GM19324 (cell line): ENCODE results near the gene FRMD5.

Experiments
- ATAC-seq: cut with Tn5 transposase; IDR thresholded peaks from one replicate; pipeline ENCODE4 v1.9.1; 2021; ENCODE audit warnings: mild to moderate bottlenecking, moderate library complexity; ENCODE audit not compliant: unreplicated experiment, low FRiP score

The FRMD5 gene

DNA sequence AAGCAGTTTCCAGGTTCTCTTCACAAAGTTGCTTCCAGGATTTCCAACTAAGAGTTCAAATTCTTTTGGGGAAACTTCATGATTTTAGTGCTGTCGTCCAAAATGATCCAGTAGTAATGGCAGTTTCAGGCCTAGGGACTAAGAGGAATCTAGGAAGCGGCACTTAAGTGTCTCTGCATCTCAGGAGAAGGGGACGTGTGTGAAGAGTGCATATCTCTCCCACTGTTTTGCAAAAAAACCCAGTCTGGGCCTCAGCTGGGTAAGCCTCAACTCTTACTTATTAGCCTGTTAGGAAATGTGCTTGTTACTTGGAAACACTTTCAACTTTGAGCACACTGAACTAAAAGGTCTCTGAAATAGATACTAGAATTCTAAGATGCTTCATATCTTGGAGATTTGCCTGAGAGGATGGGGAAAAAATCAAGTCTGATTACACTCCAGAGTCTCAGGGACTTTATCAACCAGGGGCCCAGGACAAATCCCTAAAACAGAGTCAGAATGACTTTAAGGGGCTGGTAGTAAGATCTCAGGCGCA is 286.5 kb downstream of the FRMD5 start:
- no peak for ATAC-seq

DNA sequence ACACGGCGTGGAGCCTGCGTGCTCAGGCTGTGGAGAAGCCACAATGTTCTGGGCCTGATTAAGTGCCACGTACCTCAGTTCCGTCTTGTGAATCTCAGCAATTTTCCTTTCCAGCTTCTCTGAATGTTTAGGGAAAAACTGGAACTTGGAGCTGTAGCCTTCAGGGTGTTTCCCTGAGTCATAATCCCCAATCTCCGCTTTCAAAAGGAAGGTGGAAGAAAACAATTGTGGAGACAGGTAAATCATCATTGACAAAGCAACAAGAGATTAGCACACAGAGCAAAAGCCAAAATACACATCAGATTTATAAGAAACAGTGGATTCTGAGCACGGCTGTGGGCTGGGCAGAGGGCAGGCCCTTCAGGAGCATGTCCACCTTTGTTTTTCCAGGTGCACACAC is 289.3 kb downstream of the FRMD5 start:
- ATAC-seq = no peak

DNA sequence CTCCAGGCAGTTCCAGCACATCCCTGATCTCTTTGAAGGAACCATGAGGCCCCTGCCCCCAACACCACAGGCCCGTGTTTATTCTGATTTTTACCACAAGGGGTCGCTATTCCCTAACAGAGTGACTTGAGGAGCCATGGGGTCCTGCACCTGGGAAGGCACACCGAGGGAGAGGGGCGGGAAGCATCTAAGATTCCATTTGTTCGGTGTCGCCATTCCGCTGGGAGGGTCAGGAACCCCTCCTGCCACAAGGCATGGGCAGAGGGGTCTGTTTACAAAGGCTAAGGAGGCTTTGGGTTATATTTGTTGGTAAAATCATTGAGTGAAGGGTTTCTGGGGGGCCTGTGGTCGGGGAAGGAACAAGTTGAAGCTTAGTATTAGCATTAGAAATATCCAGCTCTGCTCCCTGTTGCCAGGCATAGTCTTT is 291.2 kb downstream of the FRMD5 start:
- no peak for ATAC-seq

DNA sequence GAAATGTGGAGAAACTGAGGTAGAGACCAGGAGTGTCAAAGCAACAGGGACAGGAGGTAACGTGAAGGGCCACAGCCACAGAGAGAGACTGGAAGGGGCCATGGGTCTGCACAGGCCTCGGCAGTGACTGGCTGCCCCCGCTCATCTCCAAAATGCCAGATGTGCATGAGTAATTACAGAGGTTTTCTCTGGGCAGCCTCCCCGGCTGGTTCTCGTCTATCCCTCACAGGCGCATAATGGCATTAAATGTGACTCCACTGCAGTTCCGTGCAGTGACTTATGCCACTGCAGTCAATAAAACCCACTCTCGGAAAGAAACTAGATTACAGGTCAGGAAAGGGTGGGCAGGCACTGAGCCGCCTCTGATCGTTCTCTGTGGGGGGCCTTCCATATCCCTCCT is 293.6 kb downstream of the FRMD5 start:
- no peak for ATAC-seq

DNA sequence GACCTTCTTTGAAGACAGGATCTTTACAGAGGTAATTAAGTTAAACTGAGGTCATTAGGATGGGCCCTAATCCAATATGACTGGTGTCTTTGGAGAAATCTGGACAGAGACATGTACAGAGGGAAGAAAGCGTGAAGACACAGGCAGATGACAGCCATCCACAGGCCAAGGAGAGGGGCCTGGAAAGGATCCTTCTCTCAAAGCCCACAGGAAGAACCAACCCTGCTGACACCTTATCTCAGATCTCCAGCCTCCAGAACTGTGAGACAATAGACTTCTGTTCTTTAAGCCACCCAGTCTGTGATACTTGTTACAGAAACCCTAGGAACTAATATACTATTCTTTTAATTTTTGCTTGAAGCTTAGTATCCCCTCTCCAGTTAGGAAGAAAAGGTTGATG is 294.1 kb downstream of the FRMD5 start:
- ATAC-seq = no peak

- no peak for ATAC-seq
These were observed 295.1 kb downstream of the FRMD5 start for GRCh38 chr15:43899928-43900327.

DNA sequence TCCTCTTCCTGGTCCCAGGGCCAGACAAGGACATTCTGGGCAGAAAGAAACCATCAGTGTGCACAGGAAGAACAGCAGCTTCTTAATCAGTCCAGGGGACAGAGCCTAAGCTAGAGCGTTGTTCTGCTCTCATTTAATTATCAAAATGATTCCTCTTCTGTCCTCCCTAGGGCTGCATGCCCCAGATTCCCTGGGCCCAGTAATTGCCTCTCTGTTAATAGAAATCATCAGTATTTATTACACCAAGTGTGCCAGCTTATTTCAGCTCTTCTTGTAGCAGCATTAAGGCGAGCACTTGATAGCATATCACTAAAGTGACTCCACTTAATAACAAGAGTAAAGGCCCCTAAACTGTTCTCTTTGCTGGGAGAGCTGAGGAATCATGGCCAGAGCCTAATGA is 296.2 kb downstream of the FRMD5 start:
- ATAC-seq = no peak

DNA sequence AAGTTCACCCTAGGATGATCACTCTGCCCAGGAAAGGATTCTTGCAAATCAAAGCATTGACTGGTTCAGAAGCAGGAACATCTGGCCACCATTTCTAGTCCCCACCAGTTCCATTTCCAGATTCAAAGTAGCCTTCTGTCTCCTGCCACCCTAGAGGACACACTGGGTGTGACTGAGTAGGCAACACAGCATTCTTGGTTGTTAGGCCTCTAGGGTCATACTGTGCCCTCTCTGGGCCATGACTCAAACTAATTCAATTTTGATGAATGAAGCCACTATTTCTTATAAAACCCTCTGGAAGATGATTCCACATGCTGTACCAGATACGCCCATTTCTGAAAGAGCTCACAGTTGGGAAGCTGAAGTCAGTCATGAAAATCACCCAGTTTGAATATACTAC is 298.5 kb downstream of the FRMD5 start:
- ATAC-seq = no peak

DNA sequence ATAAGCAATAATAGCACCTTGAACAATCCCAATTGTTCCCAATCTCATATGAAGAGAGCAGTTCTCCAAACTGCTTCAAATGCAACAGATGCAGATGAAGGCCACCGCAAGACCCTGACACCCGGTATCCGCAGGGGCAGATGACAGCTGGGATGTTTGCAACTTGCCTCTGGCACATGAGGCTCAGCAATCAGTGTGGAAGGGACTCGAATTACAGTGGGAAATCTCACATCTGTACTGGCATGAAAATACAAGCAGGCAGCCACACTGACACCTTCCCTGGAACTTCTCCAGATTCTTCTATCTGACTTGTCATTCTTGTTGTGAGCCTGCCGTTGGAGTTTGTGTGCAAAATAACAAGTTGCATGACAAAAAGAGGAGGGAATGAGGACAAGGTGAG is 299.5 kb downstream of the FRMD5 start:
- ATAC-seq = no peak

GRCh38 chr15:43893956-43894355 is 301.1 kb downstream of the FRMD5 start:
- no peak for ATAC-seq

DNA sequence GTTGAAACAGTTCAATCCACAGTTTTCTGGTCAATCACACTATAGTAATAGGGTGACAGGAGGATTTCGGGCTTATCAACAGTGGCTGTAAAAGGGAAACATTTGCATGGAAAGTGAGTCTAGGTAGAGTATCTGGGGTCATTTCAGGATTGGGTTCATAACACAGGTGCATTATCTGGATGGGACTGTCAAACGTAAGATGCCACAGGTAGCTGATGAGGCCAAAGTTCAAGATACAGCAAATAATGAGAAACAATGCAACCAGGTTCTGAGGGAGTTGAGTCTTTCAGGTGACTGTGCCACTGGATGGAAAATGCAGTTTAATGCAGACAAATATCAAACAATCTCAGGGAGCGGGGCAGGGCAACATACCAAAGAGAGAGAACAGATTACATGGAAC is 306.0 kb downstream of the FRMD5 start:
- ATAC-seq = no peak

DNA sequence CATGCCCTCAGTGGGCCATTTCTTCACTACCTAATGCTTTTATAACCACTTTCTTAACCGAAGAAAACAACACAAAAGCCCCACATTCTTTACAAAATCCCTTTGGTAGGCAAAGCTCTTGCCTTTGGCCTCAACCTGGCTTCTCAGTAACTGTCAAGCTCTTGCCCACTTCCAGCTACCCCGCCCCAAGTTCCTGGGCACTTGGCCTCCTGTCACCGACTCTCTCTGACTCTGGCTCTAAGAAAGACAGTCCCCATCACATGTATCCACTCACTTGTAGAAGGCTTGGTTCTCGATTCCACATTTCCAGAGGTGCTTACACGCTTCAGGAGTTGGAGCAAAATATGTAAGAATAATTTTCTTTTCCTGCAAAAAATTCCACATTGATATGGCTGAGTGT is 307.2 kb downstream of the FRMD5 start:
- ATAC-seq = no peak

- no peak for ATAC-seq
These were observed 308.5 kb downstream of the FRMD5 start for GRCh38 chr15:43886558-43886957.

DNA sequence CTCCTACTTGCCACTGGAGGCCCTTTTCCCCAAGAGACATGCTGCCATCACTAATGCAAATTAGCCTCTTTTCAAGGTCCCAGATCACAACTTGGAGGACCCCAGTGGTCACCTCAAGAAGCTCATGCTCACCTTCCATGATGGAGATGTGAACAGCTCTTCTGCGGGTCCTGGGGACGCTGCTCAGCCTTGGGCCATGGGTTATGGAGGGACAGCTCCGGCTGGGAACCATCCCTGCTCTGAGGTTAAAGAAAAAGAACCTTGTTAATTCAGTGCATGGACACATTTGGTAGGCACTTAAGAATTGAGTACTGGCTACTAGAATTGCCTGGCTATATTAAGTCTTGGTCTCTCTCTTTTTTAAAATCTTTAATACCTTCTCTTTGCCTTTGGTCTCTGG is 311.5 kb downstream of the FRMD5 start:
- no peak for ATAC-seq

GRCh38 chr15:43881944-43882343 is 313.1 kb downstream of the FRMD5 start:
- ATAC-seq = no peak

- no peak for ATAC-seq
These were observed 313.8 kb downstream of the FRMD5 start for GRCh38 chr15:43881245-43881644.

GRCh38 chr15:43880406-43881194 is 314.5 kb downstream of the FRMD5 start:
- ATAC-seq = no peak

DNA sequence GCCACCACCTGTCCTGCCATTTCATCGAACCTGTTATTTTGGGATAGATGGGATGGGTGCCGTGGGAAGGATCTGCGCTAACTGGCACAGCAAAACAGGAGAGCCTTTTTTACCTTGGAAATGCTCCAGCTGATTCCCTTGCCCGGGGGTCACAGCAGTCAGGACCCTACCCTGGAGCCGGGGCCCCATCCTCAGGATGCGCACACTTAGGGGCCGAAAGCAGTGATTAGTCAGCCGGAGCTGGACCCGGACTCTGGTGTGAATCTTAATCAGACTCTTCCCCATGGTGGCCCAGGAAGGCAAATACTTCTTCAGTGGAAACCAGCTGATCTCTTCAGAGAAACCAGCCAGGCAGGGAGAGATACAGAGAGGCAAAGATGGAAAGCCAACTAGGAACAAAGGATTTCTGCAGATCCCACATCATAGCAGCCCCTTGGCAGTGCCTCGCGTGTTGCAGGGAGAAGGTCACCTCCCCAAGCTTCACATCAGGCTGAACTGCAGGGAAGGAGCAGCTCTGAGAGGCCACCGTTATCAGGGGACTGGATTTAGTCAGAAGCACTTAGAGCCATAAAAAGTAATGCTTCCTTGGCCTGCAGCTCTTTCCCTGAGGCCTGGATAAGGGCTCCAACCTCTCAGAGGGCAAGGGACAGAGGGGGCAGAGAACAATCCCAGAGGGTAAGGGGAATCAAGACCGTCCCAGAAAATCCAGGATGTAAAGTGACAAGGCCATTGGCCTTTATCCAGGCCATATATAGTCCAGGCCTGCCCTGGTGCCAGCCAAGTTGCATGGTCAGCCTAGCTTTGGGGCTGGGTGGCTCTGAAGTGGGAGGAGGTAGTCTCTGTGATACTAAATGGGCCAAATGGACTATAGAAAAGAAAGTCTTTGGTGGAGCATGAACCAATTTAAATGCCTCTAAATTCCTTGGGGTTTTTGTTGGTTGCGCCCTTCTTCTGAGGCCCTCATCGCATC is 315.4 kb downstream of the FRMD5 start:
- no peak for ATAC-seq

- ATAC-seq = no peak
These were observed 316.6 kb downstream of the FRMD5 start for GRCh38 chr15:43878446-43878845.

- ATAC-seq = no peak
These were observed 317.7 kb downstream of the FRMD5 start for GRCh38 chr15:43877371-43877770.

GRCh38 chr15:43876872-43877271 is 318.2 kb downstream of the FRMD5 start:
- ATAC-seq = no peak
